Epithelial cell of esophagus (primary cell): Measurements from ENCODE around the gene SEPTIN12.

Experiments
- DNase-seq: peaks from one replicate; pipeline ENCODE4 v3.0.0; 2010; ENCODE audit warnings: low read depth
- H3K4me3 ChIP-seq: 2 replicates; pipeline ENCODE4 v1.5.1; 2011; ENCODE audit warnings: mild to moderate bottlenecking, low read length, control low read depth
- CTCF ChIP-seq: IDR thresholded peaks from 2 replicates; pipeline ENCODE4 v1.5.1; 2011; ENCODE audit warnings: low read depth, mild to moderate bottlenecking, low read length, control low read depth, inconsistent platforms; ENCODE audit not compliant: insufficient read depth; ENCODE audit errors: missing control alignments

The SEPTIN12 gene

GRCh38 chr16:4777339-4778049, 10.7 kb downstream of the SEPTIN12 start:
- no peak for DNase-seq
- no peak overlapping the region for H3K4me3 ChIP-seq
- no peak for TF ChIP-seq CTCF

GRCh38 chr16:4776141-4776705, 11.9 kb downstream of the SEPTIN12 start:
- no peak for TF ChIP-seq CTCF
- DNase-seq, result no peak
- no peak overlapping the region for H3K4me3 ChIP-seq

- DNase-seq, result no peak
- TF ChIP-seq CTCF, result no peak
- H3K4me3 ChIP-seq, result no peak overlapping the region
Measured at GRCh38 chr16:4775005-4775404, 13.1 kb downstream of the SEPTIN12 start.

GRCh38 chr16:4772351-4772750, 15.8 kb downstream of the SEPTIN12 start:
- no peak overlapping the region for H3K4me3 ChIP-seq
- no peak for DNase-seq
- TF ChIP-seq CTCF, result no peak

GRCh38 chr16:4771646-4772045, 16.5 kb downstream of the SEPTIN12 start:
- no peak for TF ChIP-seq CTCF
- H3K4me3 ChIP-seq, result no peak overlapping the region
- DNase-seq, result no peak

GRCh38 chr16:4769306-4769638, 18.9 kb downstream of the SEPTIN12 start:
- DNase-seq, result no peak
- no peak for TF ChIP-seq CTCF
- peak overlapping the region; percentile 86 for H3K4me3 ChIP-seq
